ENCODE results near the gene HMGB4.

HMGB4 gene

GRCh38 chr1:33895976-33896375 lies 32.1 kb downstream of the HMGB4 start:
- in situ Hi-C loops (cut with MboI; ENCODE audit: low sequenced_read_pairs) = no loop called here
- no peaks in the 10 kb centered on the region for H3K9me3 ChIP-seq
- H3K4me1 ChIP-seq = no peaks in the 10 kb centered on the region
- no peak for DNase-seq (ENCODE audit: low spot score in 2 of 2)
- no peaks in the 10 kb centered on the region for H3K27me3 ChIP-seq (ENCODE audit: low read depth)
- H3K36me3 ChIP-seq (replicated peaks) = no peaks in the 10 kb centered on the region
- no peak overlapping the region for H3K4me3 ChIP-seq

GRCh38 chr1:33897092-33897725 lies 33.3 kb downstream of the HMGB4 start:
- Histone ChIP-seq H3K36me3 (replicated peaks) (no peaks in the 10 kb centered on the region), H3K4me1 (no peaks in the 10 kb centered on the region), H3K4me3 (no peak overlapping the region), H3K9me3 (no peaks in the 10 kb centered on the region), H3K27me3 (ENCODE audit: low read depth) (no peaks in the 10 kb centered on the region)
- in situ Hi-C loops (cut with MboI; ENCODE audit: low sequenced_read_pairs) = no loop called here
- DNase-seq (ENCODE audit: low spot score in 2 of 2) = no peak

DNA sequence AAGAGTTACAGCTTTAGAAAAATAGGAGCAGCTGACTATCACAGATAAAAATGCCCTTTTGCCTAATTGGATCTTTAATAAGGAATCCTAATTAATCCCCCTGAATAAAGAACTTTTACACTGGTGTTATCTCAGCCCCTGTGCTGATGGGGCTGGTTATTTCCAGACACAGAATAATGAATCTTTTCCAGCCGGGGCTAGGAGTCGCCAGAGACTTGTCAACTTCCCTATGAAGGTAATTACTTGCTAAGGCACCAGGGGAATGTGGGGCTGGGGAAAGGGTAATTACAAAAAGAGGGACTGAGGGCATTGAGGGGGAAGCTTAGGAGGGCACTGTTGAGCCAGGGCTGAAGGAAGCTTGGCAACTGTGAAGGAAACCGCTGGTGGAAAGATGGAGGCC lies 34.5 kb downstream of the HMGB4 start:
- Histone ChIP-seq H3K27me3 (ENCODE audit: low read depth) (no peaks in the 10 kb centered on the region), H3K9me3 (no peaks in the 10 kb centered on the region), H3K4me1 (no peaks in the 10 kb centered on the region), H3K36me3 (replicated peaks) (no peaks in the 10 kb centered on the region), H3K4me3 (no peak overlapping the region)
- no peak for DNase-seq (ENCODE audit: low spot score in 2 of 2)
- in situ Hi-C loops (cut with MboI; ENCODE audit: low sequenced_read_pairs) = no loop called here

GRCh38 chr1:33898881-33899280 lies 35.0 kb downstream of the HMGB4 start:
- no peaks in the 10 kb centered on the region for H3K9me3 ChIP-seq
- H3K4me1 ChIP-seq = no peaks in the 10 kb centered on the region
- no peaks in the 10 kb centered on the region for H3K27me3 ChIP-seq (ENCODE audit: low read depth)
- H3K4me3 ChIP-seq = no peak overlapping the region
- in situ Hi-C loops (cut with MboI; ENCODE audit: low sequenced_read_pairs) = no loop called here
- DNase-seq (ENCODE audit: low spot score in 2 of 2) = no peak
- no peaks in the 10 kb centered on the region for H3K36me3 ChIP-seq (replicated peaks)

DNA sequence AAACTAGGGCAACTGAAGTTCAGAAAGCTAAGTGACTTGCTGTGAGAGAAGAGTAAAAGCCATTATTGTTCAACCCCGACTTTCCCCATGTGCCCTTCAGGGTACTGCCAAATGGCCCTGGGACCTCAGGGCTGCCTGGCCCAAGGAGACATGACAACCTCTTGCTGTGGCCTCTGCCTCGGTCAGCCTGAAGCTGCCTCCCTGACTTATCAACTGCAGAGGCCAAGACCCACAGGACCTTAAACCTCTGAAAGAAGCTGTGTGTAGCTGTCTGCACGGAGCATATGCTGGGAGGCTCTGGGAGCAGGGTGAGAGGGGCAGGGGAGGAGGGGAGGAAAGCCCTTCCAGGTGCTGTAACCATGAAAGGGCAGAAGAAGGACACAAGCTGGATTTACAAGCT lies 35.9 kb downstream of the HMGB4 start:
- no peak for DNase-seq (ENCODE audit: low spot score in 2 of 2)
- in situ Hi-C loops (cut with MboI; ENCODE audit: low sequenced_read_pairs) = no loop called here
- H3K36me3 ChIP-seq (replicated peaks) = no peaks in the 10 kb centered on the region

DNA sequence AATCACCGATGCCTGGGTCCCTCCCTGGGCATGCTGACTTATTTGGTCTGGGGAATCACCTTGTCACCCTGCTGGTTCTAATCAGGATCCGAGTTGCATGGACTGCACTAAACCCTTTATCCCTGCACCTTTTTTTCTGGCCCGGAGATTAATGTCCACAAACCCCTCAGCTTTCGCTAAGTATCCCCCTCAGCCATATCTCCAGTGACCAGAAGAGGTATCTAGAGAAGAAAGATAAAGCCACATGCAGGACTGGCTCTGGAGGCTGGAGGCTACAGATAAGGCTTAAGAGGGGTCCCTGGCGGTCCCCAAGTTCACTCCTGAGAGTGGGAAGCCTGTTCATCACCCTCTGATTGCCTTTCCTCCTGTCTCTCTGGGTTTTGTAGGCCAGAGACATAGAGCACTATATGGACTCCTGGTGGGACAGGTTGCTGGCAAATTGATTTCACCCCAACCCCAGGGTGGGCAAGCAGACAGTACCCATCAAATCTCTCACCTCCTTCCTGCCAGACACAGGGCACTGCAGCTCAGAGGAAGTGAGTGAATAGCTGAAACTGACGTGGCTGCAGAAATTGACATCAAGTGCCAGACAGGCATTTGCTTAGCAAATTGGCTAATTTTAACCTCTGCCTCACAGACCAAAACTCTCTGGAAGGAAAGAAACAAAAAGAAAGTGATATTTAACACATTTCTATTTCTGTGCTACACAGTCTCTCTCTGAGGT lies 38.8 kb downstream of the HMGB4 start:
- in situ Hi-C loops (cut with MboI; ENCODE audit: low sequenced_read_pairs) = no loop called here
- no peaks in the 10 kb centered on the region for H3K4me1 ChIP-seq
- H3K27me3 ChIP-seq (ENCODE audit: low read depth) = no peaks in the 10 kb centered on the region
- H3K9me3 ChIP-seq = no peaks in the 10 kb centered on the region
- no peak overlapping the region for H3K4me3 ChIP-seq
- no peak for DNase-seq (ENCODE audit: low spot score in 2 of 2)
- H3K36me3 ChIP-seq (replicated peaks) = no peaks in the 10 kb centered on the region

More for the DNA sequence above, 35.9 kb downstream of the HMGB4 start:
- H3K27me3 ChIP-seq (ENCODE audit: low read depth) = no peaks in the 10 kb centered on the region
- no peaks in the 10 kb centered on the region for H3K4me1 ChIP-seq
- H3K9me3 ChIP-seq = no peaks in the 10 kb centered on the region
- no peak overlapping the region for H3K4me3 ChIP-seq

GRCh38 chr1:33903210-33903589 lies 39.3 kb downstream of the HMGB4 start:
- H3K4me3 ChIP-seq = no peak overlapping the region
- H3K4me1 ChIP-seq = no peaks in the 10 kb centered on the region
- H3K27me3 ChIP-seq (ENCODE audit: low read depth) = no peaks in the 10 kb centered on the region
- in situ Hi-C loops (cut with MboI; ENCODE audit: low sequenced_read_pairs) = no loop called here
- H3K36me3 ChIP-seq (replicated peaks) = no peaks in the 10 kb centered on the region
- H3K9me3 ChIP-seq = no peaks in the 10 kb centered on the region
- DNase-seq (ENCODE audit: low spot score in 2 of 2) = no peak

GRCh38 chr1:33905241-33905640 lies 41.4 kb downstream of the HMGB4 start:
- H3K4me3 ChIP-seq = no peak overlapping the region
- H3K36me3 ChIP-seq (replicated peaks) = no peaks in the 10 kb centered on the region
- no peaks in the 10 kb centered on the region for H3K27me3 ChIP-seq (ENCODE audit: low read depth)
- no peaks in the 10 kb centered on the region for H3K9me3 ChIP-seq
- DNase-seq (ENCODE audit: low spot score in 2 of 2) = no peak
- H3K4me1 ChIP-seq = no peaks in the 10 kb centered on the region
- in situ Hi-C loops (cut with MboI; ENCODE audit: low sequenced_read_pairs) = no loop called here

GRCh38 chr1:33906156-33906555 lies 42.3 kb downstream of the HMGB4 start:
- no peak overlapping the region for H3K4me3 ChIP-seq
- DNase-seq (ENCODE audit: low spot score in 2 of 2) = no peak
- H3K36me3 ChIP-seq (replicated peaks) = no peaks in the 10 kb centered on the region
- no peaks in the 10 kb centered on the region for H3K9me3 ChIP-seq
- in situ Hi-C loops (cut with MboI; ENCODE audit: low sequenced_read_pairs) = no loop called here
- no peaks in the 10 kb centered on the region for H3K4me1 ChIP-seq
- no peaks in the 10 kb centered on the region for H3K27me3 ChIP-seq (ENCODE audit: low read depth)

DNA sequence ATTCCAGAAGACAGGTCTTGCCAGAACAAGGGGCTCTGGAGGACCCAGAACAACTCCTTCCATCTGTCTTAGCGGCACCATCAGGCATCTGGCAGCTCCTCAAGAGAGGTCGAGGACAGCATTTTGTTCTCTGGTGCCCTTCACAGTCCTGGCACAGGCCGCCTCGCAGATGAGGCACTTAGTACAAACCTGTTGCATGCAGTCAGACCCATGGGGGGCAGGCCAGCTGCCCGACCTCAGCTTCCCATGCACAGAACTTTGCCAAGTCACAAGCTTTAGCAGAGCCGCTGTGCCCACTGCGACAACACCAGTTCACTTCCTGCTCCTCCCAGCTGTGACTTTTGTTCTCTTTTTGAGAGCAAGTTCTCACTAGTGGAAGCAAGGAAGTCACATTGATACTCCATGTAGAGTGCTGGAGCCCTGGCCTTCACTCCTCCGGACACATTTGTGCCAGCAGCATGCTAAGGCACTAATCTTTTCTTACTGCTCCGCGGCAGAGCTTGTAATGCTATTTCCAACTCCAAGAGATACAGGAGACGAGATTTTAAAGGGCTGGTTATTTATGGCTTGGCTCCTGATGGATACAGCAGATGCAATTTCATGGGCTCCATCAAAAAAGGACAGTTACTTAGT lies 44.6 kb downstream of the HMGB4 start:
- Histone ChIP-seq H3K36me3 (replicated peaks) (no peaks in the 10 kb centered on the region), H3K4me3 (no peak overlapping the region), H3K4me1 (no peaks in the 10 kb centered on the region), H3K9me3 (no peaks in the 10 kb centered on the region), H3K27me3 (ENCODE audit: low read depth) (no peaks in the 10 kb centered on the region)
- in situ Hi-C loops (cut with MboI; ENCODE audit: low sequenced_read_pairs) = no loop called here
- DNase-seq (ENCODE audit: low spot score in 2 of 2) = no peak

All from HAP-1 (cell line).